Mesothelial cell of epicardium (in vitro differentiated cells): Measurements from ENCODE around the gene SDR42E2. TPM values are rescaled to one million over a fixed set of nuclear protein-coding genes. Genes with fewer than 3 reads are reported as not detected.

ENCODE experiments used
- DNase-seq, 2 experiments: peaks; one replicate each; pipeline ENCODE4 v3.0.0; 2021; ENCODE audit warnings: low spot score in 2 of 2; ENCODE audit not compliant: unreplicated experiment in 2 of 2
- H3K27ac Mint-ChIP-seq: 2 replicates; pipeline ENCODE4 v1.8.0; 2021; ENCODE audit warnings: mixed read lengths
- H3K27me3 Mint-ChIP-seq: 2 replicates; pipeline ENCODE4 v1.8.0; 2021; ENCODE audit warnings: low read depth, mixed read lengths
- H3K36me3 Mint-ChIP-seq: 2 replicates; pipeline ENCODE4 v1.8.0; 2021; ENCODE audit warnings: mixed read lengths
- H3K4me1 Mint-ChIP-seq: 2 replicates; pipeline ENCODE4 v1.8.0; 2021; ENCODE audit warnings: mixed read lengths
- H3K4me3 Mint-ChIP-seq: 2 replicates; pipeline ENCODE4 v1.8.0; 2021; ENCODE audit warnings: mild to moderate bottlenecking, moderate library complexity, mixed read lengths
- H3K9me3 Mint-ChIP-seq: 2 replicates; pipeline ENCODE4 v1.8.0; 2021; ENCODE audit warnings: mixed read lengths
- CTCF ChIP-seq: fragments of 200-600 bp; sonication (generic); IDR thresholded peaks from one replicate; pipeline ENCODE4 v1.5.0; 2021; ENCODE audit warnings: antibody characterized with exemption; ENCODE audit not compliant: unreplicated experiment
- total RNA-seq: library from RNA; stranded (reverse); gene quantifications from 3 replicates; pipeline ENCODE4 v1.2.1, GENCODE V29; 2021

Gene SDR42E2
- total RNA-seq, 1 donor from 2014 or later = 0.09 TPM

GRCh38 chr16:22184615-22184968, 22.3 kb downstream of the SDR42E2 start:
- DNase-seq = no peak
- peaks cover 9% of the 10 kb centered on the region for H3K4me1 Mint-ChIP-seq
- H3K4me3 Mint-ChIP-seq = no peak overlapping the region
- H3K9me3 Mint-ChIP-seq = no peaks in the 10 kb centered on the region
- no peaks in the 10 kb centered on the region for H3K36me3 Mint-ChIP-seq
- H3K27ac Mint-ChIP-seq = no peak overlapping the region
- peaks cover 11% of the 10 kb centered on the region for H3K27me3 Mint-ChIP-seq
- TF ChIP-seq CTCF = no peak

GRCh38 chr16:22186517-22186916, 24.2 kb downstream of the SDR42E2 start:
- H3K4me3 Mint-ChIP-seq = no peak overlapping the region
- H3K9me3 Mint-ChIP-seq = no peaks in the 10 kb centered on the region
- H3K36me3 Mint-ChIP-seq = no peaks in the 10 kb centered on the region
- no peak overlapping the region for H3K27ac Mint-ChIP-seq
- peaks cover 5% of the 10 kb centered on the region for H3K27me3 Mint-ChIP-seq
- TF ChIP-seq CTCF = no peak
- no peak for DNase-seq
- H3K4me1 Mint-ChIP-seq = peaks cover 11% of the 10 kb centered on the region

- no peaks in the 10 kb centered on the region for H3K27me3 Mint-ChIP-seq
- no peak for TF ChIP-seq CTCF
- DNase-seq = no peak
- H3K36me3 Mint-ChIP-seq = no peaks in the 10 kb centered on the region
- H3K27ac Mint-ChIP-seq = no peak overlapping the region
- no peak overlapping the region for H3K4me3 Mint-ChIP-seq
- peaks cover 20% of the 10 kb centered on the region for H3K4me1 Mint-ChIP-seq
- no peaks in the 10 kb centered on the region for H3K9me3 Mint-ChIP-seq
These were observed 25.9 kb downstream of the SDR42E2 start for GRCh38 chr16:22188267-22188594.

- DNase-seq = peak; percentile 49 to 65
- Mint-ChIP-seq H3K4me3 (peak overlapping the region; percentile 50), H3K27me3 (no peaks in the 10 kb centered on the region), H3K4me1 (peaks cover 20% of the 10 kb centered on the region), H3K36me3 (no peaks in the 10 kb centered on the region), H3K9me3 (no peaks in the 10 kb centered on the region), H3K27ac (peak overlapping the region; percentile 43)
- peak; percentile 69 for TF ChIP-seq CTCF
These were observed 26.5 kb downstream of the SDR42E2 start for GRCh38 chr16:22188595-22189442.

GRCh38 chr16:22189473-22190080, 27.3 kb downstream of the SDR42E2 start:
- no peaks in the 10 kb centered on the region for H3K27me3 Mint-ChIP-seq
- DNase-seq = peak in 1 of 2 experiments; percentile 46
- H3K4me3 Mint-ChIP-seq = peak overlapping the region; percentile 96
- H3K36me3 Mint-ChIP-seq = no peaks in the 10 kb centered on the region
- no peaks in the 10 kb centered on the region for H3K9me3 Mint-ChIP-seq
- peak overlapping the region; percentile 80 for H3K27ac Mint-ChIP-seq
- TF ChIP-seq CTCF = no peak
- H3K4me1 Mint-ChIP-seq = peaks cover 20% of the 10 kb centered on the region
